GM12891 (cell line): ENCODE data around the gene SLC6A9.

Experiments used
- DNase-seq: peaks from one replicate; pipeline ENCODE4 v3.0.0; 2011; ENCODE audit warnings: low spot score; ENCODE audit not compliant: insufficient read length
- FAIRE-seq: peaks from 2 replicates; lab custom pipeline; 2011; peaks lifted over from hg19 to GRCh38; lab: Jason Lieb, UNC
- PAX5 ChIP-seq: IDR thresholded peaks from 2 replicates; pipeline ENCODE4 v1.6.1; 2011; ENCODE audit warnings: low read length, moderate library complexity, mild to moderate bottlenecking; ENCODE audit not compliant: insufficient read depth, severe bottlenecking
- POLR2A ChIP-seq: IDR thresholded peaks from 2 replicates; pipeline ENCODE4 v1.6.1; 2011; ENCODE audit warnings: low read depth, low read length, control low read depth
- POLR2AphosphoS5 ChIP-seq: IDR thresholded peaks from 2 replicates; pipeline ENCODE4 v1.6.1; 2011; ENCODE audit warnings: low read depth, low read length, control low read depth
- POU2F2 ChIP-seq: IDR thresholded peaks from 2 replicates; pipeline ENCODE4 v1.6.1; 2011; ENCODE audit warnings: low read depth, mild to moderate bottlenecking, control low read depth, low read length, moderate library complexity
- SPI1 ChIP-seq: IDR thresholded peaks from 2 replicates; pipeline ENCODE4 v1.6.1; 2011; ENCODE audit warnings: low read depth, low read length, control low read depth
- TAF1 ChIP-seq: IDR thresholded peaks from 2 replicates; pipeline ENCODE4 v1.6.1; 2011; ENCODE audit warnings: low read depth, low read length, control low read depth

SLC6A9 gene

DNA sequence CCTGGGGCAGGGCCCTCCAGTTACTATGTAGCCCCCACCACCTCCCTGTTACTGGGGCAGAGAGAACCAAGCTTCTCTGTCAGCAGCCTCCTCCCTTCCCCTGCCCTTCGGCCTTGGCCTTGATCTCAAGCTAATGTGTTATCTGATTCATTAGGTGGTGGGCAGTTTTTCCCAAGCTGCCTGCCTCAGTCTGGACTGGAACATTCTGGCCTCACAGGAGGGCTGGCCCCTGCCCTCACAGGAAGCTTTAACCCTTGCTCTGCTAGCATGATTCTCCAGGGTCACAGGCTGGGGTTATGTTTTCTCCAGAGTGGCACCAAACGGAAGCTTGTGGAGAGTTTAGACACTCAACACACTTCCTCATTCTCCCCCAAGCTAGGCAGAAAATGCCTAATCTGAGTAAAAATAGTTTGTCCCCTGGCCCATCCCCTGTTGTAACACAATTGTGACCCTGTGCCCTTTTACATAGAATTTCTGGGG is 37.2 kb upstream of the SLC6A9 start:
- DNase-seq (peak; percentile 25), FAIRE-seq (peak; percentile 77)
- no peak for TF ChIP-seq TAF1
- TF ChIP-seq POU2F2: no peak
- TF ChIP-seq POLR2A: no peak
- peak; percentile 90 for TF ChIP-seq SPI1
- no peak for TF ChIP-seq POLR2AphosphoS5

DNA sequence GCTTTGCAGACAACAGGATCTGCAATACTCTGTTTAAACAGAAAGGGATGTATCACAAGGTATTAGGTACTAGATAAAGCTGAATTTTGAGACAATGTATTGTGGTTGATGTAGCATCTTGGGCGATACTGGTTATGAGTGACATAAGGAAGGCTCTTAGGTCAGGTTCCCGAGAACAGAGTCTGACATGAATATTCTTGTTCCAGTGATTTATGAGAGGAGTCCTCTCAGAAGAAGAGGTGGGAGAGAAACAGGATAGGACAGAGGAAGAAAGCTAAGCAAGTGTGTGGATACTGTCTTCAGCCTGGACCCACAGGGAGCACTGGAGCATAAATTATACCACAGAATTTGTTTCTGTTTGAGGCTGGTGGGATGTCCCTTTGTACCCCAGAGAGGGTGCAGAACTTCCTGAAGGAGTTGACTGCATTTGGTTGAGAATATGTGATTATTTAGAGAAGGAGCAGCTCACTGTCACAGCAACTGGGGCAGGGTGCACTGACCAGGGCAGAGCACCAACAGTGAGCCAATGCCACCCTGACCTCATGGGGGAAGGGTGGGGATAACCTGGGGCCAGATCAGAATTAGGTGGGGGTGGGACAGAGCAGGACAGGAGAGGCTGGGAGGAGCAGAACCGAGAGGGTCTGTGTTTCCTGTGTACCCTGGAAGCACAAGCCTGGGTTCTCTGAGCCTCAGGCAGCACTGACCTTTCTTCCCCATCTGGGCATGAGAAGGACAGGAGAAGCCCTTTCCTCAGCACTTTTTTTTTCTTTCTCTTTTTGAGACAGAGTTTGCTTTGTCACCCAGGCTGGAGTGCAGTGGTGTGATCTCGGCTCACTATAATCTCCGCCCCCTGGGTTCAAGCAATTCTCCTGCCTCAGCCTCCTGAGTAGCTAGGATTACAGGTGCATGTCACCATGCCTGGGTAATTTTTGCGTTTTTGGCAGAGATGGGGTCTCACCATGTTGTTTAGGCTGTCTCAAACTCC is 36.3 kb upstream of the SLC6A9 start:
- peak; percentile 87 for FAIRE-seq
- DNase-seq: no peak
- no peak for TF ChIP-seq SPI1
- no peak for TF ChIP-seq PAX5
- TF ChIP-seq TAF1: no peak
- TF ChIP-seq POLR2AphosphoS5: no peak
- TF ChIP-seq POU2F2: no peak; the same call in 1 of the 2 replicates
- no peak for TF ChIP-seq POLR2A

DNA sequence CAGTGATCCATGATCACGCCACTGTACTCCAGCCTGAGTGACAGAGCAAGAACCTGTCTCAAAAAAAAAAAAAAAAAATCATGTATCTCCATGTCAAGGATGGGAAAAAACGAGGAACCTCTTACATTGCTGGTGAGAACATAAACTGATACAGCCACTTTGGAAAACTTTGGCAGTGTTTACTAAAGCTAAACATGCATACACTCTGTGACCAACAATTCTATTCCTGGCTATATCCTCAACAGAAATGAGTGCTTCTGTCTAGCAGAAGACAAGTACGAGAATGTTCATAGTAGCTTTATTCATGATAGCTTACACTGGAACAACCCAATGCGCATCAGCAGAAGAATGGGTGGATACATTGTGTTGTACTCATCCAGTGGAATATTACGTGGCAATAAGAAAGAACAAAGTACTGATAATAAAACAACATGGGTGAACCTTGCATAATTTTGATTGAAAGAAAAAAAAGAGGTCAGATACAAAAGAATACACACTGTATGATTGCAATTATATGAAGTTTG is 31.5 kb upstream of the SLC6A9 start:
- no peak for DNase-seq
- no peak for FAIRE-seq
- TF ChIP-seq SPI1 (no peak), POLR2AphosphoS5 (no peak), TAF1 (no peak), PAX5 (no peak), POLR2A (no peak), POU2F2 (no peak)

DNA sequence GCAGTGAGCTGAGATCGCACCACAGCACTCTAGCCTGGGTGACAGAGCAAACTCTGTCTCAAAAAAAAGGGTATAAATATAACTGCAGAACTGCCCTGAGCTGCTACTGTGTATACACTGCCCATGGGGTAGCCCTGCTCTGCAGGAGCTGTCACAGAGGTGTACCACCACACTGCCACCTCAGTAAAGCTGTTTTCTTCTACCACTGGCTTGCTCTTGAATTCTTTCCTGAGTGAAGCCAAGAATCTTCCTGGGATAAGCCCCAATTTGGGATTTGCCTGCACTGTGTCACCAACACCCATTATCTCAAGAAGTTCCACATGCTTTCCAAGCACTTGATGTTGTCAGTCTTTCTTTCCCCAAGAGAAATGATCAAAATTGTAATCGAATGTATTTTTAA is 30.6 kb upstream of the SLC6A9 start:
- TF ChIP-seq POLR2A (no peak), SPI1 (no peak)
- no peak for FAIRE-seq
- no peak for DNase-seq

DNA sequence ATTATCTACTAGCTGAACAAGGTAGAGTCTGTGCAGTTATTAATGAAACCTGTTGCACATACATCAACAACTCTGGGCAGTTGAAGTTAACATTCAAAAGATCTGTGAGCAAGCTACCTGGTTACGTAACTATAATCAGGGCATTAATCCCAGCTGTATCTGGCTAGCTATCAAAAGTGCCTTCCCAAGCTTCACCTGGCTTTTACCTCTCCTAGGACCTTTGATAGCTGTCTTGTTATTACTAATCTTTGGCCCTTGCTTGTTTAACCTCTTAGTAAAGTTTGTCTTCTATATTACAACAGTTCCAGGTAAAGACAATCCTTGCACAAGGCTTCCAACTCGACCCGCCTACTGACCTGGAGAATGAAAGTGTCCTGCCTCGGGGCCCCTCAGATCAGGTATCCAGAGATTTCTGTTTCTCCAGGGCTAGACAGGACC is 29.6 kb upstream of the SLC6A9 start:
- FAIRE-seq (no peak), DNase-seq (no peak)
- no peak for TF ChIP-seq POU2F2
- TF ChIP-seq POLR2A: no peak
- TF ChIP-seq SPI1: no peak
- no peak for TF ChIP-seq TAF1
- TF ChIP-seq POLR2AphosphoS5: no peak
- TF ChIP-seq PAX5: no peak

DNA sequence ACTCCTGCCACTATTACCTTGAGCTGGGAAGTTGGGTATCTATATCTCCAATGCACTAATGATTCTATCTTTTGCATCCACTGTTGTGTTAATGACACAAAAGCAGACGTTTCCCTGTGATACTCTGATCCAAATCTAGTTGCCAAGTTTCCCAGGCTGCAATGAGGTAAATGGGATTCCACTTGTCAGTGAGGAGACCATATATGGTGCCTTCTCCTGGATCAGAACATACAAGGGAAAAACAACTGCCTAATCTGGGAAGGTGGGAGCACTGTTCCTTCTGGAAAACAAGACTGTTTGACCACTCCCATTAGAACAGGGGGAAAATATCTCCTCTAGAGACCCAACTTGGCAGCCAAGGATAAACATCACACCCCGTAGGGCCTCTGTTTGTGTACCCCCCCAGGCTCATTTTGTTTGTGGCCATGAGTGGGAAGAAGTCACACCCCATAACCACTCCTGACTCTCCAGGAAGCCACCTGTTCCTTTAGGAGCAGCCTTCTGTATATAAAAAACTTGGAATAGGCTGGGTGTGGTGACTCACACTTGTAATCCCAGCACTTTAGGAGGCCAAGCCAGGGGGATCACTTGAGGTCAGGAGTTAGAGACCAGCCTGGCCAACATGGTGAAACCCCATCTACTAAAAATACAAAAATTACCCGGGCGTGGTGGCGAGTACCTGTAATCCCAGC is 28.5 kb upstream of the SLC6A9 start:
- TF ChIP-seq POU2F2: no peak
- no peak for TF ChIP-seq POLR2A
- TF ChIP-seq PAX5: no peak
- TF ChIP-seq POLR2AphosphoS5: no peak
- no peak for TF ChIP-seq SPI1
- no peak for TF ChIP-seq TAF1
- DNase-seq: no peak
- FAIRE-seq: no peak

DNA sequence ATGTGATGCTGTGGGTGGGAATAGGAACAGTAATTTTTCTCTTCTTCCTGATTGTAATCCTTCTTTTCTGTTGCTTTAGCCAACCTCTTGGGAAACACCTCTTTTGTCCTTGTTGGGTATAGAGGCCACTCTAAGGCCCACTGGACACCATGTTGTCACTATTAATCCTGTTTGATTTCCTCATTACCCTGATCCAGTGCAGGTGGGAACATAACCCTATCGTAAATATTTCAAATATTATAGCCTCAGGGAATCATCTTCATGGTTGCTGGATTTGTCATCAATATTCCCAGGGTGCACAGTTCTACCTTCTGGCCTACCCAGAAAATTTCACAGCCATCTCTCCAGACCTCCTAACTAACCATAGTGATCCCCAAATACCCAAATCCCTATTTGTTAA is 27.9 kb upstream of the SLC6A9 start:
- FAIRE-seq (no peak), DNase-seq (no peak)
- TF ChIP-seq TAF1 (no peak), POU2F2 (no peak), PAX5 (no peak), POLR2AphosphoS5 (no peak), SPI1 (no peak), POLR2A (no peak)

DNA sequence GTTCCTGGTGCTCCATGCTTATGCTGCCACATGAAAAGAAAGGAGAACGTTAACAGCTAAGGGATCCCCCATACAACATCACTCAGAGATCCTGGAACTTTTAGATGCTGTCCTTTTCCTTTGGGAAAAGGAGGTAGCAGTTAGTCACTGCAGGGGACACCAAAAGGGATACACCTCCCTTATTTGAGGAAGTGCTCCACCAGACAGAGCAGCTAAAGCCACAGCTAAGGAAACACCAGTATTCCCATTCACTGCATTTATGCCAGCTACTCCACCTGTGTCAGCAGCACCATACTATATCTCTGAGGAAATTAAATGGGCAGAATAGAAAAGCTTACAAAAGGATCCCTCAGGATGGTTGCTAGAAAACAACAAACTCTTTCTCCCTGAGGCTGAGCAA is 26.0 kb upstream of the SLC6A9 start:
- TF ChIP-seq PAX5 (no peak), TAF1 (no peak), POLR2A (no peak), POLR2AphosphoS5 (no peak)
- FAIRE-seq (no peak), DNase-seq (no peak)

DNA sequence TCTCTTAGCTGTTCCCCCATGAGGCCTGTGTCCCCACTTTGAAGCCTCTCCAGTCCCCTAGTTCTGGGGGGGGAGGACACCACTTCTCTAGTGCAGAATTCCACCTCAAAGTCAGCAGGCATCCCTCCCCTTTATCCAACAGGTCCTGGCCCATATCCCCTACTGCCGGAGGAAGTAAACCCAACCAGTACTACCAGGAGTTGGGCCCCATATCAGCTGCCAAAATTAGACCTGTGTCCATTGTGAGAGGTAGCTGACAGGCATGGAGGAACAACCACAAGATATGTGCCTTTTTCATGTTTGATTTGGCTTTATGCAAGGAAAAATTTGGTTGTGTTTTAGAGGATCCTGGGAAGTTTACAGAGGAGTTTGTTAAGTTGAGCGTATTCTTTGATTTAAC is 22.1 kb upstream of the SLC6A9 start:
- DNase-seq: no peak
- TF ChIP-seq POLR2AphosphoS5 (no peak), TAF1 (no peak), SPI1 (no peak), POLR2A (no peak), POU2F2 (no peak), PAX5 (no peak)
- no peak for FAIRE-seq

DNA sequence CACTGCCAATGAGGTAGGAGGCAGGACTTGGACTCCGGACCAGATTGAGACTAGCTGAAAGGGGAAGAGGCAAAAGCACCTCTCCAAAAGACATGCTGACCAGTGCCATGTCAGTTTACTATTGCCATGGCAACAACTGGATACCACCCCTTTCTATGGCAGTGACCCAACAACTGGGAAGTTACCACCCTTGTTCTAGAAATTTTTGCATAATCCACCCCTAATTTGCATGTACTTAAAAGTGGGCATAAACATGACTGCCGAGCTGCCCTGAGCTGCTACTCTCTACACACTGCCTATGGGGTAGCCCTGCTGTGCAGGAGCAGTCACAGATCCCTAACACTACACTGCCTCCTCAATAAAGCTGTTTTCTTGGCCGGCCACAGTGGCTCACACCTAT is 19.0 kb upstream of the SLC6A9 start:
- TF ChIP-seq POU2F2: no peak
- no peak for TF ChIP-seq TAF1
- DNase-seq (no peak), FAIRE-seq (no peak)
